ENCODE data around the gene PRRT2.

- TF ChIP-seq, protein P1, sequence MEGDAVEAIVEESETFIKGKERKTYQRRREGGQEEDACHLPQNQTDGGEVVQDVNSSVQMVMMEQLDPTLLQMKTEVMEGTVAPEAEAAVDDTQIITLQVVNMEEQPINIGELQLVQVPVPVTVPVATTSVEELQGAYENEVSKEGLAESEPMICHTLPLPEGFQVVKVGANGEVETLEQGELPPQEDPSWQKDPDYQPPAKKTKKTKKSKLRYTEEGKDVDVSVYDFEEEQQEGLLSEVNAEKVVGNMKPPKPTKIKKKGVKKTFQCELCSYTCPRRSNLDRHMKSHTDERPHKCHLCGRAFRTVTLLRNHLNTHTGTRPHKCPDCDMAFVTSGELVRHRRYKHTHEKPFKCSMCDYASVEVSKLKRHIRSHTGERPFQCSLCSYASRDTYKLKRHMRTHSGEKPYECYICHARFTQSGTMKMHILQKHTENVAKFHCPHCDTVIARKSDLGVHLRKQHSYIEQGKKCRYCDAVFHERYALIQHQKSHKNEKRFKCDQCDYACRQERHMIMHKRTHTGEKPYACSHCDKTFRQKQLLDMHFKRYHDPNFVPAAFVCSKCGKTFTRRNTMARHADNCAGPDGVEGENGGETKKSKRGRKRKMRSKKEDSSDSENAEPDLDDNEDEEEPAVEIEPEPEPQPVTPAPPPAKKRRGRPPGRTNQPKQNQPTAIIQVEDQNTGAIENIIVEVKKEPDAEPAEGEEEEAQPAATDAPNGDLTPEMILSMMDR (conservative IDR thresholded peaks at IDR 0.05; ENCODE audit: low read length), result no peak
- no peak for TF ChIP-seq EZH2phosphoT487 (IDR thresholded peaks at IDR 0.05; ENCODE audit: borderline replicate concordance)
Observed at GRCh38 chr16:29830774-29831173, 18.8 kb downstream of the PRRT2 start.
